ENCODE data around the gene TPBG.
A peak's percentile ranks its signal among the peaks of the same experiment; 100 is the strongest.
"Not testable (repeated sequence)": the region's sequence is repeated elsewhere in the genome, so short reads cannot be mapped to it uniquely, and the experiment has no call there.

The TPBG gene

GRCh38 chr6:82374516-82374915 is 10.9 kb downstream of the TPBG start:
- DNase-seq (ENCODE audit: low spot score) = no peak

GRCh38 chr6:82376636-82377035 is 13.0 kb downstream of the TPBG start:
- no peak for DNase-seq (ENCODE audit: low spot score)

GRCh38 chr6:82380566-82381185 is 17.1 kb downstream of the TPBG start:
- DNase-seq (ENCODE audit: low spot score) = no peak

GRCh38 chr6:82381278-82381677 is 17.7 kb downstream of the TPBG start:
- DNase-seq (ENCODE audit: low spot score) = no peak

- DNase-seq (ENCODE audit: low spot score) = no peak
Measured at GRCh38 chr6:82385102-82385501, 21.5 kb downstream of the TPBG start.

- DNase-seq (ENCODE audit: low spot score) = no peak
Measured at GRCh38 chr6:82385546-82385945, 21.9 kb downstream of the TPBG start.

- no peak for DNase-seq (ENCODE audit: low spot score)
Measured at GRCh38 chr6:82385961-82386360, 22.3 kb downstream of the TPBG start.

GRCh38 chr6:82394770-82395169 is 31.2 kb downstream of the TPBG start:
- DNase-seq (ENCODE audit: low spot score) = not testable (repeated sequence)

GRCh38 chr6:82396964-82397751 is 33.5 kb downstream of the TPBG start:
- peak; percentile 78 for DNase-seq (ENCODE audit: low spot score)

- peak; percentile 41 for DNase-seq (ENCODE audit: low spot score)
Measured at GRCh38 chr6:82397962-82398692, 34.5 kb downstream of the TPBG start.

- DNase-seq (ENCODE audit: low spot score) = peak; percentile 19
Measured at GRCh38 chr6:82408952-82409431, 45.4 kb downstream of the TPBG start.

- DNase-seq (ENCODE audit: low spot score) = no peak
Measured at GRCh38 chr6:82410151-82410648, 46.6 kb downstream of the TPBG start.

GRCh38 chr6:82413868-82414267 is 50.3 kb downstream of the TPBG start:
- no peak for DNase-seq (ENCODE audit: low spot score)

GRCh38 chr6:82415820-82416219 is 52.2 kb downstream of the TPBG start:
- DNase-seq (ENCODE audit: low spot score) = no peak

- DNase-seq (ENCODE audit: low spot score) = no peak
Measured at GRCh38 chr6:82416346-82416745, 52.7 kb downstream of the TPBG start.
